Spleen (tissue), 7 donors: ENCODE measurements around the gene MRTFB.

Source experiments
- CTCF ChIP-seq, 11 experiments: fragments of 200-600 bp in 7 of 11; fragments of 450-650 bp in 4 of 11; sonication (generic) in 4 of 11; IDR thresholded peaks in 8 of 11; conservative IDR thresholded peaks in 3 of 11; 1 replicate in 7 of 11; 2 replicates in 4 of 11; pipeline versions ENCODE4 v1.4.0 to v1.8.0; 2016 to 2021; ENCODE audit warnings: antibody characterized with exemption in 11 of 11, inconsistent platforms in 4 of 11, mild to moderate bottlenecking in 1 of 11
- POLR2A ChIP-seq, 3 donors: fragments of 450-650 bp; IDR thresholded peaks; one replicate each; pipeline ENCODE4 v1.5.1; 2017; ENCODE audit warnings: antibody characterized with exemption in 3 of 3, mild to moderate bottlenecking in 1 of 3
- donor health status: DM: no; HTN: no; CAD: no; lungs with moderate emphysema.
- donor health status: DM: no; HTN: no; CAD: no.
- donor health status: DM: no; HTN: no; CAD: no.

GRCh38 chr16:14186795-14187221 lies 115.7 kb downstream of the MRTFB start:
- TF ChIP-seq CTCF (IDR thresholded peaks at IDR 0.05 in 8 of 11, conservative IDR thresholded peaks at IDR 0.05 in 3 of 11) (no peak), POLR2A (IDR thresholded peaks at IDR 0.05) (no peak)
